GM19372 (cell line): ENCODE measurements around the gene HP1BP3.

Experiments
- ATAC-seq: cut with Tn5 transposase; IDR thresholded peaks from one replicate; pipeline ENCODE4 v1.9.1; 2021; ENCODE audit warnings: mild to moderate bottlenecking, low read depth, moderate library complexity; ENCODE audit not compliant: unreplicated experiment

The HP1BP3 gene

DNA sequence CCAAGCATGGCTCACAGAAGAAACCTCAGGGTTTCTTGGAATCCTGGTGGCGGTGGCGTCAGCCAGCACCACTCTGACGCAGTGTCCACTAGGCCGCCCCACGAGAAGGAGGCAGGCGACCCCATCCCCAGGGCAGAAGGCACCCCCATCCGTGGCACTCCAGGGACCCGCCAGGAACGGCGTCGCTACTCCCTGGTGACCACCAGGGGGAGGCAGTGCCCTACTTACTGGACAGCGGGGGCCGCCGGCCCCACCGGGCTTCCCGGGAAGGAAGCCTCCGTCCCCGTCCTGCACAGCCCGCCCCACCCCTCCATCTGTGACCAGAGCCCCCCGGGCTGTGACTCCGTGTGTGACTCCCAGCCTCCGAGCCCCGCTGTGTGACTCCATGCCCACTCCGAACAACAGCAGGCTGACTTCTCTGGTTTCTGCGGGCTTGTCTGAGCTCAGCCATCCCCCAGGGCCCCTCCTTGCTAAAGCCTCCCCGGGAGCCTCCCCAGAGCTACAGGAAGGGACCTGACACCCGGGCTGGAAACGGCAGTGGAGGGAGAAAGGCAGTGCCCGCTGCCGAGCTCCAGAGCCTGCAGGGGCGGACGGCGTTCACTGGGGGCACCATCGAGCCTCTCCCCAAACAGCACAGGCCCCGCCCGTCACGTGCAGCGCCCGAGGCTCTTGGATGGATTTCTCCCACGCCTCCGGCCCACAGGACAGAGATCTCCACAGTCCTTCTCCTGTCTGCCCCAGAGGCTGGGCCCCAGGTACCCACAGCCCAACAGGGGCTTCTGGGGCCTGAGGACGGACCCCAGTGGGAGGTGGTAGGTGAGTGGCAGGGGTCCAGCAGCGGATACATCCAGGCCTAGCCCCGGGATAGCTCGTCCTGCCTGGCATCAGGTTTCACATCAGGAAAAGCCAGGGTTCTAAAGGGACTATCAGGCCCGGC lies 90.4 kb downstream of the HP1BP3 start:
- no peak for ATAC-seq

GRCh38 chr1:20695515-20695914 lies 91.6 kb downstream of the HP1BP3 start:
- ATAC-seq = no peak

DNA sequence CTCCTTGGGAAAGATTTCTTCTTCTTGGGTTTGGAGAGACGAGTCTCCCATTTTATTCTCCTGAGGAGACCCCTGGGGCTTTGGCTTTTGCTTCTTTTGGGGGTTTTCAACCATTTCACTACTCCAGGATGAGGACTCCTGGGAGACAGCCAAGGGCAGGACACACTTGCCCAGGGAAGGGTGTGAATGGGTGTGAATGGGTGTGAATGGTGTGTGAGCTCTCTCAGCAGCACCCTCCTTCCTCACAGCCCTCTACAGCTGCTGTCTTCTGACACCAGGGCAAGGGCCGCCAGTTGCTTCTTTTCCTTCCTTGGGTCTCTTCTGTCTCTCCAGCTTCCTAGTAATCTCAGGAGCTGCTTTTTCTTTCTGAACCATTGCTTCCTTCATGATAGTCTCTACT lies 93.5 kb downstream of the HP1BP3 start:
- no peak for ATAC-seq
